HepG2 (cell line): Measurements from ENCODE around the gene HES1. TPM values are rescaled to one million over a fixed set of nuclear protein-coding genes. Genes with fewer than 3 reads are reported as not detected.

Experiments
- ATAC-seq: fragments of 200-7000 bp; cut with Tn5 transposase; 3 replicates; pipeline ENCODE4 v1.9.1; 2020; ENCODE audit warnings: mild to moderate bottlenecking, moderate library complexity
- BruUV-seq: library from RNA; stranded (reverse); fragments of 400-500 nt; replicated peaks from 2 replicates; lab custom pipeline; 2021; lab: Mats Ljungman, UMichigan
- CTCF ChIA-PET: fragments of 300-600 bp; formaldehyde crosslinking; extraction: SDS; loops from one replicate; lab custom pipeline; 2021; ENCODE audit warnings: low total read pairs, inconsistent platforms, low intra/inter-chr PET ratio; lab: Yijun Ruan, JAX
- POLR2A ChIA-PET: fragments of 350-600 bp; sonication (Branson Sonifier 250); formaldehyde crosslinking; loops from one replicate; lab custom pipeline; 2020; ENCODE audit warnings: antibody characterized with exemption, inconsistent platforms; lab: Yijun Ruan, JAX
- DNase-seq: peaks from one replicate; pipeline ENCODE4 v3.0.0-alpha.2; 2015; ENCODE audit warnings: low spot score
- FAIRE-seq: peaks from 3 replicates; lab custom pipeline; 2011; peaks lifted over from hg19 to GRCh38; lab: Jason Lieb, UNC
- H2AFZ ChIP-seq: one replicate; pipeline ENCODE4 v1.6.1; 2011; ENCODE audit warnings: low read length, inconsistent platforms
- H3K27ac ChIP-seq: fragments of 300-600 bp; 3 replicates; pipeline ENCODE4 v1.8.0; 2011; ENCODE audit warnings: mixed run types, mild to moderate bottlenecking, mixed read lengths, low read length, inconsistent platforms; ENCODE audit not compliant: insufficient read depth; ENCODE audit errors: extremely low read length
- H3K27me3 ChIP-seq, 2 experiments: fragments of 200-600 bp in 1 of 2; 2 replicates in 1 of 2; 3 replicates in 1 of 2; pipeline versions ENCODE4 v1.6.0 to v1.8.0; 2011; ENCODE audit warnings: low read length in 2 of 2, mild to moderate bottlenecking in 2 of 2, moderate library complexity in 2 of 2, inconsistent platforms in 1 of 2; ENCODE audit not compliant: insufficient read depth in 2 of 2, control insufficient read depth in 1 of 2
- H3K36me3 ChIP-seq, 2 experiments: fragments of 200-600 bp in 1 of 2; replicated peaks in 1 of 2; 2 replicates in 1 of 2; 3 replicates in 1 of 2; pipeline versions ENCODE4 v1.5.1 to v1.8.0; 2011; ENCODE audit warnings: low read length in 2 of 2, inconsistent platforms in 1 of 2; ENCODE audit not compliant: insufficient read depth in 2 of 2, control insufficient read depth in 1 of 2
- H3K4me1 ChIP-seq: 2 replicates; pipeline ENCODE4 v1.5.1; 2012; ENCODE audit warnings: low read length, inconsistent platforms; ENCODE audit not compliant: insufficient read depth
- H3K4me2 ChIP-seq: 2 replicates; pipeline ENCODE4 v1.6.0; 2011; ENCODE audit warnings: low read depth, low read length, inconsistent platforms
- H3K4me3 ChIP-seq, 3 experiments: fragments of 200-600 bp in 1 of 3; sonication (generic), shearing (Covaris generic) in 1 of 3; replicated peaks in 1 of 3; 2 replicates each; pipeline ENCODE4 v1.5.1; 2011 to 2016; ENCODE audit warnings: low read length in 3 of 3, inconsistent platforms in 2 of 3, low read depth in 2 of 3, mild to moderate bottlenecking in 2 of 3, control low read depth in 1 of 3, mixed read lengths in 1 of 3; ENCODE audit not compliant: insufficient read depth in 1 of 3
- H3K79me2 ChIP-seq: one replicate; pipeline ENCODE4 v1.6.1; 2011; ENCODE audit warnings: low read length, inconsistent platforms; ENCODE audit not compliant: insufficient read depth
- H3K9ac ChIP-seq: 2 replicates; pipeline ENCODE4 v1.6.0; 2011; ENCODE audit warnings: mild to moderate bottlenecking, low read depth, low read length, inconsistent platforms; ENCODE audit not compliant: insufficient read depth
- H3K9me3 ChIP-seq: 2 replicates; pipeline ENCODE4 v1.5.1; 2012; ENCODE audit warnings: mild to moderate bottlenecking, low read length
- H4K20me1 ChIP-seq: 2 replicates; pipeline ENCODE4 v1.6.0; 2011; ENCODE audit warnings: inconsistent platforms, mild to moderate bottlenecking, low read length, moderate library complexity; ENCODE audit not compliant: insufficient read depth
- NFE2L2 ChIP-seq: fragments of 150-350 bp; IDR thresholded peaks from 2 replicates; pipeline ENCODE4 v1.6.1; 2014; ENCODE audit warnings: low read length
- RBFOX2 ChIP-seq: fragments of 200-400 bp; formaldehyde crosslinking; IDR thresholded peaks from 2 replicates; pipeline ENCODE4 v1.6.1; 2017; ENCODE audit warnings: low read depth, mild to moderate bottlenecking, low read length
- TBX3 ChIP-seq: fragments of 450-650 bp; IDR thresholded peaks from 2 replicates; pipeline ENCODE4 v1.6.1; 2017; ENCODE audit warnings: antibody characterized with exemption, mild to moderate bottlenecking, inconsistent platforms, borderline replicate concordance
- ZNF543 ChIP-seq: sonication (generic); formaldehyde crosslinking; IDR thresholded peaks from 2 replicates; pipeline ENCODE4 v1.4.0; 2020; ENCODE audit warnings: mild to moderate bottlenecking, missing genetic modification reagents
- WGBS: methylation state at CpG from one replicate; pipeline ENCODE4 v1.1.6; 2017; ENCODE audit warnings: low lambda C conversion rate; 5-methylcytosine and 5-hydroxymethylcytosine counted together
- in situ Hi-C: cut with HindIII; loops from 2 replicates; pipeline ENCODE4 v1.10.0; 2017; ENCODE audit warnings: low pct_unique_long_range_greater_than_20kb; ENCODE audit not compliant: extremely low pct_ligation_motif_present
- intact Hi-C: fragments of 100-400 bp; cut with micrococcal nuclease; formaldehyde crosslinking; loops from one replicate; pipeline ENCODE4 v1.10.0; 2022; ENCODE audit not compliant: unreplicated experiment
- polyA plus RNA-seq, 8 experiments: library from polyadenylated mRNA; depleted of rRNA in 3 of 8; stranded (reverse) in 7 of 8; unstranded in 1 of 8; fragments of >200 nt; fragmentation: Illumina TruSeq in 4 of 8; extraction: Trizol in 4 of 8; gene quantifications; 2 replicates each; pipeline versions ENCODE4 v1.2.1 to v1.2.3, GENCODE V29; 2011 to 2016; ENCODE audit warnings: low read depth in 4 of 8, missing spikeins in 1 of 8, mixed read lengths in 1 of 8; ENCODE audit not compliant: insufficient read depth in 1 of 8
- total RNA-seq, 5 experiments: library from RNA; depleted of rRNA; stranded (reverse); fragments of >200 nt; fragmentation: Illumina TruSeq; extraction: Trizol; gene quantifications; 2 replicates each; pipeline ENCODE4 v1.2.3, GENCODE V29; 2016; ENCODE audit warnings: low read depth in 1 of 5

Gene HES1
- total and polyA plus RNA-seq, 2 of the 13 experiments (the other 11 are each of a cell fraction or from before 2014, with no cell fraction given) = 15.4 to 19.8 TPM

DNA sequence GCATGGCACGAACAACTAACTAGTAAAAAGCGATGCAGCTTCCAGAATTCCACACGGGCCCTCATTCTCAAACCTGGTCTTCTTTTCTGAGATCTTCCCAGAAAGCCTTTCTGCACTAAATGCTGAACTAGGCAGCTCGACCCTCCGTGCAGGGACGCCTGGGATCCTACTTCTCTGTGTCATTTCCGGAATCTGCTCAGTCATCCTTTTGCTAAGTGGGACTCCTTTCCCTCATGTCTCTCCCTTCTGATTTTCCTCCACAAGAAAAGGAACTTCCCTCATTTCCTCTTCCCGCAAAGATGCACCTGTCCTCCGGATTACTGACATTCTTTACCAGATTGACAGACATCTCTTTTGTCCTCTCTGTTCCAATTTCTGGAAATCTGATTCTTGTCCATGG, 9.2 kb upstream of the HES1 start:
- 88% methylated on average over 9 of the region's 9 CpGs for WGBS
- Histone ChIP-seq H3K4me1 (peaks cover 52% of the 10 kb centered on the region), H3K4me3 (no peak overlapping the region), H3K27ac (no peak overlapping the region), H3K4me2 (no peak overlapping the region), H3K79me2 (peaks cover 4% of the 10 kb centered on the region), H4K20me1 (no peaks in the 10 kb centered on the region), H3K9ac (no peak overlapping the region), H2AFZ (no peak overlapping the region), H3K9me3 (no peaks in the 10 kb centered on the region), H3K36me3 (no peaks in the 10 kb centered on the region), H3K27me3 (no peaks in the 10 kb centered on the region; a peak in 1 of 5 replicates)
- POLR2A ChIA-PET = no interaction called here
- no peak for FAIRE-seq
- intact Hi-C loops = loop anchor here (10.0 kb wide), 1 partner anchor 1418 kb away; the partner anchor contains the start of gene PPP1R2
- CTCF ChIA-PET = no interaction called here
- in situ Hi-C loops = no loop called here
- no peak for ATAC-seq
- BruUV-seq = no TSS peak
- TF ChIP-seq TBX3 (no peak), NFE2L2 (0 out of 2 replicates have a peak, but pooled peaks have one; percentile 23)
- no peak for DNase-seq

DNA sequence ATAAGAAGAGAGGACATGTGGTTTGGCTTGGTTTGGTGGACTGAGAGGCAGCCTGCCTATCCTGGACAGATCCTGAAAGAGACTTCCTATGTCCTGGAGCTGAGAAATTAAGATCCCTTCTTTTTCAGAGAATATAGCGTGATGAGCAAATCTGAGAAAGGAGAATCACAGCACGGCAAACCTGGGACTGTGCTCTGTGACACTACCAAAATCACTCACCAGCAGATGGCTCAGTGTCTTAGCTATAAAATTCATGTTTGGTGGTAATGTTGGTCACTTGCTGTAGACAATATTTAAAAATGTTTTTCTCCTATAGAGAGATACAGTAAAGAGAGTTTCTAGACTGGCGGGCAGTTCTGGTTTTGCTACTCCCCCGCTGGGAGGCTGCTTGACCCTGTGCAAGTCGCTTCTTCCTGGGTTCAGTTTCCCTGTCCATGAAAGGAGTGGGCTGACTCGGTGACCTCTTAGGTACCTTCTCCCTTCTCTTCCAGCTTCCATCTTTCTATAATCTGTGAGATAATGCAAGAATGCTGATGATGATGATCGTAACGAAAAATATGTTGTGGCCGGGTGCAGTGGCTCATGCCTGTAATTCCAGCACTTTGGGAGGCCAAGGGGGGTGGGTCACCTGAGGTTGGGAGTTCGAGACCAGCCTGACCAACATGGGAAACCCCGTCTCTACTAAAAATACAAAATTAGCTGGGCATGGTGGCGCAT, 7.6 kb upstream of the HES1 start:
- Histone ChIP-seq H3K36me3 (no peaks in the 10 kb centered on the region), H3K9ac (no peak overlapping the region), H3K9me3 (no peaks in the 10 kb centered on the region), H3K79me2 (peaks cover 4% of the 10 kb centered on the region), H2AFZ (no peak overlapping the region), H4K20me1 (no peaks in the 10 kb centered on the region), H3K27ac (no peak overlapping the region), H3K4me3 (no peak overlapping the region)
- CTCF ChIA-PET = no interaction called here
- in situ Hi-C loops = no loop called here
- POLR2A ChIA-PET = interaction anchor here (1.1 to 10.4 kb wide), 3 partner anchors 13 to 39 kb away, joined by 3 to 92 read pairs (median 4); no protein-coding TSS in a partner anchor
- 94% methylated on average over 12 of the region's 12 CpGs for WGBS
- intact Hi-C loops = loop anchor here (10.0 kb wide), 1 partner anchor 1416 kb away; the partner anchor contains the start of gene PPP1R2
- BruUV-seq = no TSS peak
- no peak for DNase-seq
- TF ChIP-seq ZNF543 (CRISPR knock-in tag) (no peak), RBFOX2 (0 out of 2 replicates have a peak, but pooled peaks have one; percentile 0)
- TF ChIP-seq, all 625 proteins: peak for 1
- no peak for FAIRE-seq
- no peak for ATAC-seq
- Histone ChIP-seq H3K4me2 (no peak overlapping the region), H3K27me3 (no peaks in the 10 kb centered on the region; a peak in 1 of 5 replicates), H3K4me1 (peaks cover 52% of the 10 kb centered on the region)
